Ecto neural progenitor cell (in vitro differentiated cells): ENCODE results near the gene COQ8B.
"Not testable (repeated sequence)": the region's sequence is repeated elsewhere in the genome, so short reads cannot be mapped to it uniquely, and the experiment has no call there.

Source experiments
- DNase-seq: peaks from one replicate; pipeline ENCODE4 v3.0.0-alpha.2; 2018; ENCODE audit warnings: low spot score

COQ8B gene

GRCh38 chr19:40716482-40717324 lies at the start of gene COQ8B, which contains the start of gene ITPKC:
Gene COQ8B (minus strand): TSS chr19:40716886. CDS start chr19:40714632, 2,254 bp downstream.
Gene ITPKC (plus strand): TSS chr19:40717112. CDS start chr19:40717136, 24 bp downstream.
- peak; percentile 99 for DNase-seq

- not testable (repeated sequence) for DNase-seq
These were observed 49.7 kb upstream of the COQ8B start for GRCh38 chr19:40766385-40766784.

GRCh38 chr19:40763963-40764362 lies 47.3 kb upstream of the COQ8B start:
- no peak for DNase-seq

- DNase-seq: no peak
These were observed 46.8 kb upstream of the COQ8B start for GRCh38 chr19:40763526-40763925.

- DNase-seq: no peak
These were observed 46.2 kb upstream of the COQ8B start for GRCh38 chr19:40762754-40763470.

GRCh38 chr19:40759352-40759751 lies 42.7 kb upstream of the COQ8B start:
- no peak for DNase-seq

- DNase-seq: no peak
These were observed 41.8 kb upstream of the COQ8B start for GRCh38 chr19:40758491-40758890.

- no peak for DNase-seq
These were observed 39.9 kb upstream of the COQ8B start for GRCh38 chr19:40756502-40757110.

GRCh38 chr19:40755791-40756190 lies 39.1 kb upstream of the COQ8B start:
- no peak for DNase-seq

GRCh38 chr19:40755248-40755624 lies 38.5 kb upstream of the COQ8B start:
- no peak for DNase-seq

GRCh38 chr19:40754611-40755247 lies 38.0 kb upstream of the COQ8B start:
- DNase-seq: no peak

GRCh38 chr19:40752257-40752781 lies 35.6 kb upstream of the COQ8B start:
- DNase-seq: no peak

GRCh38 chr19:40750874-40751537 lies 34.3 kb upstream of the COQ8B start, which contains the start of gene SNRPA:
Gene SNRPA (plus strand): TSS chr19:40751203. CDS start chr19:40751409, 206 bp downstream.
- peak; percentile 98 for DNase-seq

- DNase-seq: peak; percentile 99
These were observed 33.6 kb upstream of the COQ8B start, which contains the start of gene ACTMAP for GRCh38 chr19:40750058-40750873. Gene ACTMAP (minus strand): TSS chr19:40750477. CDS start chr19:40749803, 674 bp downstream.

GRCh38 chr19:40747536-40747935 lies 30.9 kb upstream of the COQ8B start:
- no peak for DNase-seq

GRCh38 chr19:40745402-40745780 lies 28.7 kb upstream of the COQ8B start:
- no peak for DNase-seq

- DNase-seq: no peak
These were observed 28.1 kb upstream of the COQ8B start for GRCh38 chr19:40744554-40745401.

GRCh38 chr19:40743926-40744325 lies 27.2 kb upstream of the COQ8B start:
- no peak for DNase-seq

- DNase-seq: no peak
These were observed 26.2 kb upstream of the COQ8B start for GRCh38 chr19:40742886-40743285.
